Tibial nerve (tissue), 4 donors: ENCODE measurements around the gene CARMIL1. TPM values are rescaled to one million over a fixed set of nuclear protein-coding genes. Genes with fewer than 3 reads are reported as not detected.

Experiments
- DNase-seq, 2 donors: peaks; one replicate each; pipeline ENCODE4 v3.0.0-alpha.2; 2019; ENCODE audit warnings: low spot score in 2 of 2
- H3K27ac ChIP-seq, 4 donors: fragments of 200-600 bp; sonication (generic) in 3 of 4; one replicate each; pipeline ENCODE4 v1.5.1; 2017 to 2019; ENCODE audit warnings: mild to moderate bottlenecking in 1 of 4
- H3K27me3 ChIP-seq, 2 donors: fragments of 200-600 bp; sonication (generic) in 1 of 2; one replicate each; pipeline versions ENCODE4 v1.5.1 to v1.6.0; 2017 to 2019
- H3K36me3 ChIP-seq, 3 donors: fragments of 200-600 bp; sonication (generic); one replicate each; pipeline ENCODE4 v1.5.1; 2018 to 2019
- H3K4me1 ChIP-seq, 4 donors: fragments of 200-600 bp; sonication (generic) in 3 of 4; one replicate each; pipeline ENCODE4 v1.5.1; 2017 to 2019
- H3K4me3 ChIP-seq, 4 donors: fragments of 200-600 bp; sonication (generic) in 3 of 4; one replicate each; pipeline ENCODE4 v1.5.1; 2017 to 2019; ENCODE audit warnings: mild to moderate bottlenecking in 1 of 4, moderate library complexity in 1 of 4
- H3K9me3 ChIP-seq, 4 donors: fragments of 200-600 bp; sonication (generic) in 3 of 4; one replicate each; pipeline ENCODE4 v1.5.1; 2017 to 2019
- CTCF ChIP-seq, 5 experiments: fragments of 200-600 bp in 3 of 5; fragments of 450-650 bp in 2 of 5; sonication (generic) in 3 of 5; IDR thresholded peaks; one replicate each; pipeline ENCODE4 v1.5.1; 2016 to 2019; ENCODE audit warnings: antibody characterized with exemption in 5 of 5, mild to moderate bottlenecking in 3 of 5, moderate library complexity in 2 of 5
- EP300 ChIP-seq, 2 donors: sonication (generic); formaldehyde crosslinking; IDR thresholded peaks; one replicate each; pipeline ENCODE4 v1.6.1; 2017; ENCODE audit warnings: antibody characterized with exemption in 2 of 2, mild to moderate bottlenecking in 1 of 2
- POLR2A ChIP-seq, 2 donors: fragments of 450-650 bp; IDR thresholded peaks; one replicate each; pipeline ENCODE4 v1.6.1; 2017; ENCODE audit warnings: antibody characterized with exemption in 2 of 2, mild to moderate bottlenecking in 2 of 2, moderate library complexity in 2 of 2
- WGBS, 2 donors: methylation state at CpG; one replicate each; pipeline ENCODE4 v1.1.5; 2018; 5-methylcytosine and 5-hydroxymethylcytosine counted together
- total RNA-seq, 4 donors: library from RNA; depleted of rRNA; stranded (reverse); fragments of >200 nt; gene quantifications; one replicate each; pipeline ENCODE4 v1.1.0, GENCODE V29; 2016

Gene CARMIL1
- total RNA-seq, 4 donors from 2014 or later, result 29.1 to 43.5 (median 34.1) TPM

GRCh38 chr6:25239059-25239458, 40.1 kb upstream of the CARMIL1 start:
- H3K27me3 ChIP-seq, result no peaks in the 10 kb centered on the region
- H3K27ac ChIP-seq, result no peak overlapping the region
- no peak for DNase-seq
- TF ChIP-seq CTCF (IDR thresholded peaks at IDR 0.05), result no peak
- no peak for TF ChIP-seq POLR2A (IDR thresholded peaks at IDR 0.05)
- TF ChIP-seq EP300 (IDR thresholded peaks at IDR 0.05), result no peak
- H3K36me3 ChIP-seq, result no peaks in the 10 kb centered on the region
- H3K4me3 ChIP-seq, result no peak overlapping the region
- H3K4me1 ChIP-seq, result peaks cover 0 to 11% (median 0%) of the 10 kb centered on the region in 4 donors
- no peaks in the 10 kb centered on the region for H3K9me3 ChIP-seq

GRCh38 chr6:25239498-25239897, 39.7 kb upstream of the CARMIL1 start:
- Histone ChIP-seq H3K4me1 (peaks cover 0 to 11% (median 0%) of the 10 kb centered on the region in 4 donors), H3K27me3 (no peaks in the 10 kb centered on the region), H3K4me3 (no peak overlapping the region), H3K27ac (no peak overlapping the region), H3K36me3 (no peaks in the 10 kb centered on the region), H3K9me3 (no peaks in the 10 kb centered on the region)
- 36 to 57% methylated on average over 1 of the region's 1 CpG for WGBS, 2 donors
- DNase-seq, result no peak
- TF ChIP-seq EP300 (IDR thresholded peaks at IDR 0.05) (no peak), POLR2A (IDR thresholded peaks at IDR 0.05) (no peak), CTCF (IDR thresholded peaks at IDR 0.05) (no peak)

- TF ChIP-seq POLR2A (IDR thresholded peaks at IDR 0.05), result no peak
- TF ChIP-seq EP300 (IDR thresholded peaks at IDR 0.05), result no peak
- Histone ChIP-seq H3K9me3 (no peaks in the 10 kb centered on the region), H3K4me1 (peaks cover 0 to 11% (median 0%) of the 10 kb centered on the region in 4 donors), H3K27me3 (no peaks in the 10 kb centered on the region), H3K36me3 (no peaks in the 10 kb centered on the region), H3K4me3 (no peak overlapping the region), H3K27ac (no peak overlapping the region)
- DNase-seq, result no peak
- WGBS, 2 donors, result 93 to 99% methylated on average over 2 of the region's 2 CpGs
Measured at GRCh38 chr6:25242567-25242966, 36.6 kb upstream of the CARMIL1 start.

GRCh38 chr6:25244865-25245264, 34.3 kb upstream of the CARMIL1 start:
- TF ChIP-seq POLR2A (IDR thresholded peaks at IDR 0.05) (no peak), EP300 (IDR thresholded peaks at IDR 0.05) (no peak), CTCF (IDR thresholded peaks at IDR 0.05) (no peak)
- H3K4me3 ChIP-seq, result no peak overlapping the region

GRCh38 chr6:25248123-25248522, 31.1 kb upstream of the CARMIL1 start:
- Histone ChIP-seq H3K4me3 (no peak overlapping the region), H3K4me1 (no peaks in the 10 kb centered on the region), H3K9me3 (no peaks in the 10 kb centered on the region), H3K36me3 (no peaks in the 10 kb centered on the region), H3K27me3 (no peaks in the 10 kb centered on the region), H3K27ac (no peak overlapping the region)
- no peak for DNase-seq
- 77 to 82% methylated on average over 1 of the region's 1 CpG for WGBS, 2 donors
- TF ChIP-seq CTCF (IDR thresholded peaks at IDR 0.05) (no peak), EP300 (IDR thresholded peaks at IDR 0.05) (no peak), POLR2A (IDR thresholded peaks at IDR 0.05) (no peak)

More at GRCh38 chr6:25244865-25245264, 34.3 kb upstream of the CARMIL1 start:
- Histone ChIP-seq H3K27ac (no peak overlapping the region), H3K9me3 (no peaks in the 10 kb centered on the region), H3K4me1 (no peaks in the 10 kb centered on the region), H3K36me3 (no peaks in the 10 kb centered on the region), H3K27me3 (no peaks in the 10 kb centered on the region)
- no peak for DNase-seq

GRCh38 chr6:25249133-25249532, 30.0 kb upstream of the CARMIL1 start:
- DNase-seq, result no peak
- H3K4me3 ChIP-seq, result no peak overlapping the region
- H3K36me3 ChIP-seq, result no peaks in the 10 kb centered on the region
- H3K27me3 ChIP-seq, result no peaks in the 10 kb centered on the region
- H3K27ac ChIP-seq, result no peak overlapping the region
- no peaks in the 10 kb centered on the region for H3K9me3 ChIP-seq
- no peak for TF ChIP-seq EP300 (IDR thresholded peaks at IDR 0.05)
- no peak for TF ChIP-seq CTCF (IDR thresholded peaks at IDR 0.05)
- no peak for TF ChIP-seq POLR2A (IDR thresholded peaks at IDR 0.05)
- 75 to 92% methylated on average over 1 of the region's 1 CpG for WGBS, 2 donors
- H3K4me1 ChIP-seq, result no peaks in the 10 kb centered on the region
